GM12864 (cell line): ENCODE results near the gene NR4A2.

Source experiments
- DNase-seq: peaks from one replicate; pipeline ENCODE4 v3.0.0-alpha.2; 2011; ENCODE audit warnings: low read depth
- H3K4me3 ChIP-seq: 2 replicates; pipeline ENCODE4 v1.5.1; 2011; ENCODE audit warnings: mild to moderate bottlenecking, low read depth, low read length, control low read depth
- CTCF ChIP-seq: IDR thresholded peaks from 2 replicates; pipeline ENCODE4 v1.5.1; 2011; ENCODE audit warnings: low read depth, mild to moderate bottlenecking, moderate library complexity, low read length, control low read depth, inconsistent platforms; ENCODE audit errors: missing control alignments

The NR4A2 gene

GRCh38 chr2:156333274-156333950 lies 891 bp upstream of the NR4A2 start:
- peak overlapping the region; percentile 91 for H3K4me3 ChIP-seq
- DNase-seq: no peak
- no peak for TF ChIP-seq CTCF

GRCh38 chr2:156332284-156332533 lies 312 bp downstream of the NR4A2 start:
- DNase-seq: no peak
- no peak for TF ChIP-seq CTCF
- peak overlapping the region; percentile 91 for H3K4me3 ChIP-seq

GRCh38 chr2:156331572-156332283 lies 793 bp downstream of the NR4A2 start:
- no peak for TF ChIP-seq CTCF
- no peak for DNase-seq
- H3K4me3 ChIP-seq: peak overlapping the region; percentile 91

- no peak for TF ChIP-seq CTCF
- no peak overlapping the region for H3K4me3 ChIP-seq
- DNase-seq: no peak
Measured at GRCh38 chr2:156329927-156330726, 2.4 kb downstream of the NR4A2 start.

- no peak for DNase-seq
- TF ChIP-seq CTCF: no peak
Measured at GRCh38 chr2:156329031-156329926, 3.2 kb downstream of the NR4A2 start.

GRCh38 chr2:156327835-156328695 lies 4.5 kb downstream of the NR4A2 start:
- TF ChIP-seq CTCF: no peak
- H3K4me3 ChIP-seq: no peak overlapping the region
- no peak for DNase-seq

More at GRCh38 chr2:156329031-156329926, 3.2 kb downstream of the NR4A2 start:
- H3K4me3 ChIP-seq: no peak overlapping the region
